ENCODE measurements around the gene ARHGEF16.

ARHGEF16 gene

DNA sequence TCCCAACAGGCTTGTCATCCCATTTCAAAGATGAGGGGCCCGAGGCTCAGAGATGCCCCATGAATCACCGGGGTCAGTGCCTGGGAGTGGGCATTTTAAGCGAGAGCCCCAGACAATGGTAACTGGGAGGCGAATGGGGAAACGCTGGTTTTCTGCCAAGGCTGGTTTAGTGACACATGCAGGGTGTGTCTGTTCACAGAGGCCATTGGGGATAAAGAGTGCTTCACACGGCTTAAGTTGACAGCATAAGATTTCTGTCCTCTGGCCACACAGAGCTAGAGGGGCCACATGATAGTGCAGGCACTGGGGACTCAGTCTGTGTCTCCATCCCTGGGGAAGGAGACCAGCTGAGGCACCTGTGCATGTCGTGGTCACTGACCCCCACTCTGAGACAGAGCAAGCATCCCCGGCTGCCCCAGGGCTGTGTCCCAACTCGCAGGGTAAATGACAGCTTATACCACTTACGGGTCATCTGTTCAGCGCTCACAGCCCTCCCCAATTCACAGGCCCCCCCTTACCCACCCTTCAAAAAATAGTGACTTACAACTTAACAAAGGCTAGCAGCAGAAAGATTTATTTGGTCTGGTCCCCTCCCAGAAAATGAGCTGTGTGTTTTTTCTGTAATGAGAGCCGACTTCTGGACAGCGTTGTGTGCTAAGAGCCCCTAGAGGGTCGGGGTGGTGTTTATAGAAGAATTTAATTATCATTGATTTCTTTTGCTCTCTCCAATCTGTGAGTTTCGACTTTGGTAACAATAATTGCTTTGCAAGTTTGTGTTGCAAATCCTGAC lies 34.9 kb upstream of the ARHGEF16 start (continued):
- TF ChIP-seq, protein P1, sequence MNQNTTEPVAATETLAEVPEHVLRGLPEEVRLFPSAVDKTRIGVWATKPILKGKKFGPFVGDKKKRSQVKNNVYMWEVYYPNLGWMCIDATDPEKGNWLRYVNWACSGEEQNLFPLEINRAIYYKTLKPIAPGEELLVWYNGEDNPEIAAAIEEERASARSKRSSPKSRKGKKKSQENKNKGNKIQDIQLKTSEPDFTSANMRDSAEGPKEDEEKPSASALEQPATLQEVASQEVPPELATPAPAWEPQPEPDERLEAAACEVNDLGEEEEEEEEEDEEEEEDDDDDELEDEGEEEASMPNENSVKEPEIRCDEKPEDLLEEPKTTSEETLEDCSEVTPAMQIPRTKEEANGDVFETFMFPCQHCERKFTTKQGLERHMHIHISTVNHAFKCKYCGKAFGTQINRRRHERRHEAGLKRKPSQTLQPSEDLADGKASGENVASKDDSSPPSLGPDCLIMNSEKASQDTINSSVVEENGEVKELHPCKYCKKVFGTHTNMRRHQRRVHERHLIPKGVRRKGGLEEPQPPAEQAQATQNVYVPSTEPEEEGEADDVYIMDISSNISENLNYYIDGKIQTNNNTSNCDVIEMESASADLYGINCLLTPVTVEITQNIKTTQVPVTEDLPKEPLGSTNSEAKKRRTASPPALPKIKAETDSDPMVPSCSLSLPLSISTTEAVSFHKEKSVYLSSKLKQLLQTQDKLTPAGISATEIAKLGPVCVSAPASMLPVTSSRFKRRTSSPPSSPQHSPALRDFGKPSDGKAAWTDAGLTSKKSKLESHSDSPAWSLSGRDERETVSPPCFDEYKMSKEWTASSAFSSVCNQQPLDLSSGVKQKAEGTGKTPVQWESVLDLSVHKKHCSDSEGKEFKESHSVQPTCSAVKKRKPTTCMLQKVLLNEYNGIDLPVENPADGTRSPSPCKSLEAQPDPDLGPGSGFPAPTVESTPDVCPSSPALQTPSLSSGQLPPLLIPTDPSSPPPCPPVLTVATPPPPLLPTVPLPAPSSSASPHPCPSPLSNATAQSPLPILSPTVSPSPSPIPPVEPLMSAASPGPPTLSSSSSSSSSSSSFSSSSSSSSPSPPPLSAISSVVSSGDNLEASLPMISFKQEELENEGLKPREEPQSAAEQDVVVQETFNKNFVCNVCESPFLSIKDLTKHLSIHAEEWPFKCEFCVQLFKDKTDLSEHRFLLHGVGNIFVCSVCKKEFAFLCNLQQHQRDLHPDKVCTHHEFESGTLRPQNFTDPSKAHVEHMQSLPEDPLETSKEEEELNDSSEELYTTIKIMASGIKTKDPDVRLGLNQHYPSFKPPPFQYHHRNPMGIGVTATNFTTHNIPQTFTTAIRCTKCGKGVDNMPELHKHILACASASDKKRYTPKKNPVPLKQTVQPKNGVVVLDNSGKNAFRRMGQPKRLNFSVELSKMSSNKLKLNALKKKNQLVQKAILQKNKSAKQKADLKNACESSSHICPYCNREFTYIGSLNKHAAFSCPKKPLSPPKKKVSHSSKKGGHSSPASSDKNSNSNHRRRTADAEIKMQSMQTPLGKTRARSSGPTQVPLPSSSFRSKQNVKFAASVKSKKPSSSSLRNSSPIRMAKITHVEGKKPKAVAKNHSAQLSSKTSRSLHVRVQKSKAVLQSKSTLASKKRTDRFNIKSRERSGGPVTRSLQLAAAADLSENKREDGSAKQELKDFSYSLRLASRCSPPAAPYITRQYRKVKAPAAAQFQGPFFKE (tag by site-specific recombination; IDR thresholded peaks at IDR 0.05; ENCODE audit: borderline replicate concordance): no peak
- TF ChIP-seq ZNF169 (tag by site-specific recombination; IDR thresholded peaks at IDR 0.05): no peak
- TF ChIP-seq ZNF473 (tag by site-specific recombination; IDR thresholded peaks at IDR 0.05): no peak
- TF ChIP-seq ZNF571 (tag by site-specific recombination; IDR thresholded peaks at IDR 0.05): no peak
- TF ChIP-seq MZF1 (tag by site-specific recombination; IDR thresholded peaks at IDR 0.05; ENCODE audit: borderline replicate concordance): peak; percentile 72; the same call in 1 of the 2 replicates
- no peak for TF ChIP-seq ZNF335 (tag by site-specific recombination; conservative IDR thresholded peaks at IDR 0.05)
- TF ChIP-seq ZNF423 (tag by site-specific recombination; IDR thresholded peaks at IDR 0.05): peak; percentile 54; the same call in 1 of the 2 replicates
- TF ChIP-seq ZBTB21 (tag by site-specific recombination; IDR thresholded peaks at IDR 0.05): no peak
- TF ChIP-seq ZFP41 (tag by site-specific recombination; IDR thresholded peaks at IDR 0.05; ENCODE audit: borderline replicate concordance): no peak
- TF ChIP-seq MYNN (tag by site-specific recombination; IDR thresholded peaks at IDR 0.05; ENCODE audit: borderline replicate concordance): no peak
- peak; percentile 77; the same call in 1 of the 2 replicates for TF ChIP-seq TRIM28 (IDR thresholded peaks at IDR 0.05; ENCODE audit: borderline replicate concordance, low read length)
- no peak for TF ChIP-seq ZFHX2 (tag by site-specific recombination; conservative IDR thresholded peaks at IDR 0.05)
- peak; percentile 68; the same call in 1 of the 2 replicates for TF ChIP-seq IKZF3 (tag by site-specific recombination; IDR thresholded peaks at IDR 0.05)
- TF ChIP-seq ZNF561 (tag by site-specific recombination; IDR thresholded peaks at IDR 0.05; ENCODE audit: borderline replicate concordance): peak; percentile 58
- TF ChIP-seq, protein P2, sequence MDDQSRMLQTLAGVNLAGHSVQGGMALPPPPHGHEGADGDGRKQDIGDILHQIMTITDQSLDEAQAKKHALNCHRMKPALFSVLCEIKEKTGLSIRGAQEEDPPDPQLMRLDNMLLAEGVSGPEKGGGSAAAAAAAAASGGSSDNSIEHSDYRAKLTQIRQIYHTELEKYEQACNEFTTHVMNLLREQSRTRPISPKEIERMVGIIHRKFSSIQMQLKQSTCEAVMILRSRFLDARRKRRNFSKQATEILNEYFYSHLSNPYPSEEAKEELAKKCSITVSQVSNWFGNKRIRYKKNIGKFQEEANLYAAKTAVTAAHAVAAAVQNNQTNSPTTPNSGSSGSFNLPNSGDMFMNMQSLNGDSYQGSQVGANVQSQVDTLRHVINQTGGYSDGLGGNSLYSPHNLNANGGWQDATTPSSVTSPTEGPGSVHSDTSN (CRISPR knock-in tag; IDR thresholded peaks at IDR 0.05): no peak
- TF ChIP-seq, protein P3, sequence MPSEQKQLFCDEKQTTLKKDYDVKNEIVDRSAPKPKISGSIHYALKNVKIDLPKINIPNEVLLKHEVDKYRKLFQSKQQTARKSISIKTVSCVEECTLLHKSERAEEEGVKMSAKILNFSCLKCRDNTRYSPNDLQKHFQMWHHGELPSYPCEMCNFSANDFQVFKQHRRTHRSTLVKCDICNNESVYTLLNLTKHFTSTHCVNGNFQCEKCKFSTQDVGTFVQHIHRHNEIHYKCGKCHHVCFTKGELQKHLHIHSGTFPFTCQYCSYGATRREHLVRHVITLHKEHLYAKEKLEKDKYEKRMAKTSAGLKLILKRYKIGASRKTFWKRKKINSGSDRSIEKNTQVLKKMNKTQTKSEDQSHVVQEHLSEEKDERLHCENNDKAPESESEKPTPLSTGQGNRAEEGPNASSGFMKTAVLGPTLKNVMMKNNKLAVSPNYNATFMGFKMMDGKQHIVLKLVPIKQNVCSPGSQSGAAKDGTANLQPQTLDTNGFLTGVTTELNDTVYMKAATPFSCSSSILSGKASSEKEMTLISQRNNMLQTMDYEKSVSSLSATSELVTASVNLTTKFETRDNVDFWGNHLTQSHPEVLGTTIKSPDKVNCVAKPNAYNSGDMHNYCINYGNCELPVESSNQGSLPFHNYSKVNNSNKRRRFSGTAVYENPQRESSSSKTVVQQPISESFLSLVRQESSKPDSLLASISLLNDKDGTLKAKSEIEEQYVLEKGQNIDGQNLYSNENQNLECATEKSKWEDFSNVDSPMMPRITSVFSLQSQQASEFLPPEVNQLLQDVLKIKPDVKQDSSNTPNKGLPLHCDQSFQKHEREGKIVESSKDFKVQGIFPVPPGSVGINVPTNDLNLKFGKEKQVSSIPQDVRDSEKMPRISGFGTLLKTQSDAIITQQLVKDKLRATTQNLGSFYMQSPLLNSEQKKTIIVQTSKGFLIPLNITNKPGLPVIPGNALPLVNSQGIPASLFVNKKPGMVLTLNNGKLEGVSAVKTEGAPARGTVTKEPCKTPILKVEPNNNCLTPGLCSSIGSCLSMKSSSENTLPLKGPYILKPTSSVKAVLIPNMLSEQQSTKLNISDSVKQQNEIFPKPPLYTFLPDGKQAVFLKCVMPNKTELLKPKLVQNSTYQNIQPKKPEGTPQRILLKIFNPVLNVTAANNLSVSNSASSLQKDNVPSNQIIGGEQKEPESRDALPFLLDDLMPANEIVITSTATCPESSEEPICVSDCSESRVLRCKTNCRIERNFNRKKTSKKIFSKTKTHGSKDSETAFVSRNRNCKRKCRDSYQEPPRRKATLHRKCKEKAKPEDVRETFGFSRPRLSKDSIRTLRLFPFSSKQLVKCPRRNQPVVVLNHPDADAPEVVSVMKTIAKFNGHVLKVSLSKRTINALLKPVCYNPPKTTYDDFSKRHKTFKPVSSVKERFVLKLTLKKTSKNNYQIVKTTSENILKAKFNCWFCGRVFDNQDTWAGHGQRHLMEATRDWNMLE (tag by site-specific recombination; conservative IDR thresholded peaks at IDR 0.05; ENCODE audit: low read depth): no peak
- TF ChIP-seq KLF7 (tag by site-specific recombination; IDR thresholded peaks at IDR 0.05; ENCODE audit: borderline replicate concordance): peak; percentile 75; the same call in 1 of the 2 replicates
- TF ChIP-seq ZNF76 (tag by site-specific recombination; IDR thresholded peaks at IDR 0.05; ENCODE audit: borderline replicate concordance, low read depth): no peak
- TF ChIP-seq, protein P4, sequence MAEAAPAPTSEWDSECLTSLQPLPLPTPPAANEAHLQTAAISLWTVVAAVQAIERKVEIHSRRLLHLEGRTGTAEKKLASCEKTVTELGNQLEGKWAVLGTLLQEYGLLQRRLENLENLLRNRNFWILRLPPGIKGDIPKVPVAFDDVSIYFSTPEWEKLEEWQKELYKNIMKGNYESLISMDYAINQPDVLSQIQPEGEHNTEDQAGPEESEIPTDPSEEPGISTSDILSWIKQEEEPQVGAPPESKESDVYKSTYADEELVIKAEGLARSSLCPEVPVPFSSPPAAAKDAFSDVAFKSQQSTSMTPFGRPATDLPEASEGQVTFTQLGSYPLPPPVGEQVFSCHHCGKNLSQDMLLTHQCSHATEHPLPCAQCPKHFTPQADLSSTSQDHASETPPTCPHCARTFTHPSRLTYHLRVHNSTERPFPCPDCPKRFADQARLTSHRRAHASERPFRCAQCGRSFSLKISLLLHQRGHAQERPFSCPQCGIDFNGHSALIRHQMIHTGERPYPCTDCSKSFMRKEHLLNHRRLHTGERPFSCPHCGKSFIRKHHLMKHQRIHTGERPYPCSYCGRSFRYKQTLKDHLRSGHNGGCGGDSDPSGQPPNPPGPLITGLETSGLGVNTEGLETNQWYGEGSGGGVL (tag by site-specific recombination; IDR thresholded peaks at IDR 0.05): peak; percentile 53; the same call in 1 of the 2 replicates
- TF ChIP-seq ZNF223 (tag by site-specific recombination; IDR thresholded peaks at IDR 0.05): no peak
- TF ChIP-seq ZNF138 (tag by site-specific recombination; IDR thresholded peaks at IDR 0.05; ENCODE audit: borderline replicate concordance): no peak
- peak; percentile 46 for TF ChIP-seq ZSCAN30 (tag by site-specific recombination; IDR thresholded peaks at IDR 0.05)
- TF ChIP-seq, protein P5, sequence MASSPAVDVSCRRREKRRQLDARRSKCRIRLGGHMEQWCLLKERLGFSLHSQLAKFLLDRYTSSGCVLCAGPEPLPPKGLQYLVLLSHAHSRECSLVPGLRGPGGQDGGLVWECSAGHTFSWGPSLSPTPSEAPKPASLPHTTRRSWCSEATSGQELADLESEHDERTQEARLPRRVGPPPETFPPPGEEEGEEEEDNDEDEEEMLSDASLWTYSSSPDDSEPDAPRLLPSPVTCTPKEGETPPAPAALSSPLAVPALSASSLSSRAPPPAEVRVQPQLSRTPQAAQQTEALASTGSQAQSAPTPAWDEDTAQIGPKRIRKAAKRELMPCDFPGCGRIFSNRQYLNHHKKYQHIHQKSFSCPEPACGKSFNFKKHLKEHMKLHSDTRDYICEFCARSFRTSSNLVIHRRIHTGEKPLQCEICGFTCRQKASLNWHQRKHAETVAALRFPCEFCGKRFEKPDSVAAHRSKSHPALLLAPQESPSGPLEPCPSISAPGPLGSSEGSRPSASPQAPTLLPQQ (tag by site-specific recombination; IDR thresholded peaks at IDR 0.05): no peak
